GM23338 (cell line): ENCODE data around the gene AK3. TPM values are rescaled to one million over a fixed set of nuclear protein-coding genes. Genes with fewer than 3 reads are reported as not detected.

Experiments used
- ATAC-seq: fragments of 200-7000 bp; cut with Tn5 transposase; 3 replicates; pipeline ENCODE4 v1.9.1; 2020
- DNase-seq: peaks from one replicate; pipeline ENCODE4 v3.0.0-alpha.2; 2015; ENCODE audit warnings: low spot score
- H2AFZ ChIP-seq: fragments of 200-600 bp; sonication (generic); 2 replicates; pipeline ENCODE4 v1.8.0; 2016; ENCODE audit warnings: antibody characterized with exemption, mild to moderate bottlenecking, moderate library complexity
- H3F3A ChIP-seq: fragments of 200-600 bp; sonication (generic); replicated peaks from 2 replicates; pipeline ENCODE4 v1.8.0; 2017; ENCODE audit warnings: antibody characterized with exemption, mixed run types, low read depth
- H3K27ac ChIP-seq: fragments of 200-600 bp; sonication (generic); 2 replicates; pipeline ENCODE4 v1.6.1; 2016; ENCODE audit warnings: low read depth
- H3K27me3 ChIP-seq: fragments of 200-600 bp; sonication (generic); 2 replicates; pipeline ENCODE4 v1.8.0; 2016; ENCODE audit warnings: mild to moderate bottlenecking, mixed run types, moderate library complexity; ENCODE audit not compliant: insufficient read depth
- H3K36me3 ChIP-seq: fragments of 200-600 bp; sonication (generic); 2 replicates; pipeline ENCODE4 v1.8.0; 2016; ENCODE audit warnings: mild to moderate bottlenecking; ENCODE audit not compliant: insufficient read depth
- H3K4me1 ChIP-seq: fragments of 200-600 bp; sonication (generic); 2 replicates; pipeline ENCODE4 v1.8.0; 2016; ENCODE audit warnings: mild to moderate bottlenecking, moderate library complexity; ENCODE audit not compliant: insufficient read depth
- H3K4me2 ChIP-seq: fragments of 200-600 bp; sonication (generic); 2 replicates; pipeline ENCODE4 v1.7.1; 2017; ENCODE audit warnings: mixed run types
- H3K4me3 ChIP-seq: fragments of 200-600 bp; sonication (generic); 2 replicates; pipeline ENCODE4 v1.6.1; 2016; ENCODE audit warnings: mixed run types
- H3K79me2 ChIP-seq: fragments of 200-600 bp; sonication (generic); replicated peaks from 2 replicates; pipeline ENCODE4 v1.8.0; 2017; ENCODE audit warnings: mild to moderate bottlenecking; ENCODE audit not compliant: insufficient read depth
- H3K9me2 ChIP-seq: fragments of 200-600 bp; sonication (generic); 2 replicates; pipeline ENCODE4 v1.8.0; 2017; ENCODE audit not compliant: insufficient read depth
- H4K20me1 ChIP-seq: fragments of 200-600 bp; sonication (generic); replicated peaks from 2 replicates; pipeline ENCODE4 v1.8.0; 2017; ENCODE audit warnings: mild to moderate bottlenecking; ENCODE audit not compliant: insufficient read depth
- H3K27ac Mint-ChIP-seq: 2 replicates; pipeline ENCODE4 v1.8.0; 2020; ENCODE audit warnings: inconsistent platforms, mild to moderate bottlenecking, moderate library complexity, mixed read lengths
- H3K27me3 Mint-ChIP-seq: 3 replicates; pipeline ENCODE4 v1.8.0; 2022; ENCODE audit warnings: low read depth, mild to moderate bottlenecking, moderate library complexity, mixed read lengths, inconsistent platforms; ENCODE audit not compliant: insufficient read depth, poor library complexity
- H3K36me3 Mint-ChIP-seq: 3 replicates; pipeline ENCODE4 v1.8.0; 2021; ENCODE audit warnings: low read depth, mild to moderate bottlenecking, inconsistent platforms, moderate library complexity, mixed read lengths
- H3K4me1 Mint-ChIP-seq: 3 replicates; pipeline ENCODE4 v1.8.0; 2020; ENCODE audit warnings: mild to moderate bottlenecking, inconsistent platforms, mixed read lengths
- H3K4me3 Mint-ChIP-seq: 3 replicates; pipeline ENCODE4 v1.8.0; 2021; ENCODE audit warnings: moderate library complexity, mild to moderate bottlenecking, inconsistent platforms, mixed read lengths
- H3K9me3 Mint-ChIP-seq: 3 replicates; pipeline ENCODE4 v1.8.0; 2020; ENCODE audit warnings: moderate library complexity, mild to moderate bottlenecking, inconsistent platforms, mixed read lengths
- CREB1 ChIP-seq: fragments of 250-450 bp; sonication (Bioruptor Pico); IDR thresholded peaks from 2 replicates; pipeline ENCODE4 v1.5.0; 2020; ENCODE audit warnings: low read depth, mild to moderate bottlenecking, moderate library complexity
- EZH2 ChIP-seq: fragments of 200-600 bp; sonication (generic); IDR thresholded peaks from one replicate; pipeline ENCODE4 v1.8.0; 2017; ENCODE audit warnings: antibody characterized with exemption, mild to moderate bottlenecking, low read depth; ENCODE audit not compliant: unreplicated experiment
- EZH2phosphoT487 ChIP-seq: fragments of 200-600 bp; sonication (generic); IDR thresholded peaks from one replicate; pipeline ENCODE4 v1.8.1; 2018; ENCODE audit warnings: antibody characterized with exemption; ENCODE audit not compliant: unreplicated experiment
- JUNB ChIP-seq: IDR thresholded peaks from one replicate; pipeline ENCODE4 v1.6.1; 2016; ENCODE audit warnings: antibody characterized with exemption; ENCODE audit not compliant: unreplicated experiment
- NANOG ChIP-seq: IDR thresholded peaks from 2 replicates; pipeline ENCODE4 v1.6.1; 2016; ENCODE audit warnings: antibody characterized with exemption, borderline replicate concordance
- POLR2AphosphoS5 ChIP-seq: IDR thresholded peaks from 2 replicates; pipeline ENCODE4 v1.6.1; 2016; ENCODE audit warnings: antibody characterized with exemption, low read depth
- STAT1 ChIP-seq: IDR thresholded peaks from one replicate; pipeline ENCODE4 v1.6.1; 2016; ENCODE audit warnings: antibody characterized with exemption; ENCODE audit not compliant: unreplicated experiment
- ZNF114 ChIP-seq: fragments of 250-450 bp; sonication (Bioruptor Pico); IDR thresholded peaks from 2 replicates; pipeline ENCODE4 v1.5.0; 2020; ENCODE audit warnings: mild to moderate bottlenecking, moderate library complexity
- ZNF331 ChIP-seq: fragments of 250-450 bp; sonication (Bioruptor Pico); IDR thresholded peaks from 2 replicates; pipeline ENCODE4 v1.5.0; 2020; ENCODE audit warnings: low read depth, mild to moderate bottlenecking, moderate library complexity
- polyA plus RNA-seq: library from polyadenylated mRNA; unstranded; fragments of >200 nt; fragmentation: Nextera tagmentation; extraction: Ambion mirVana; gene quantifications from 2 replicates; pipeline ENCODE4 v1.2.1, GENCODE V29; 2016
- total RNA-seq: library from RNA; depleted of rRNA; stranded (reverse); fragments of >200 nt; shearing (Covaris generic); gene quantifications from 2 replicates; pipeline ENCODE4 v1.2.3, GENCODE V29; 2014
- TF ChIP-seq, protein P1 (sequence below), 2 experiments: fragments of 200-600 bp in 1 of 2; sonication (generic) in 1 of 2; conservative IDR thresholded peaks; 2 replicates each; pipeline versions ENCODE4 v1.5.1 to v1.6.1; 2016 to 2017; ENCODE audit warnings: antibody characterized with exemption in 2 of 2, low read depth in 2 of 2, mild to moderate bottlenecking in 2 of 2, moderate library complexity in 1 of 2
- TF ChIP-seq, protein P2 (sequence below): IDR thresholded peaks from one replicate; pipeline ENCODE4 v1.6.1; 2018; ENCODE audit warnings: antibody characterized with exemption; ENCODE audit not compliant: unreplicated experiment
- TF ChIP-seq, protein P3 (sequence below): IDR thresholded peaks from 2 replicates; pipeline ENCODE4 v1.6.1; 2016; ENCODE audit warnings: antibody characterized with exemption

AK3 gene
- total and polyA plus RNA-seq, 2 experiments from 2014 or later = 30.1 to 40.2 TPM

DNA sequence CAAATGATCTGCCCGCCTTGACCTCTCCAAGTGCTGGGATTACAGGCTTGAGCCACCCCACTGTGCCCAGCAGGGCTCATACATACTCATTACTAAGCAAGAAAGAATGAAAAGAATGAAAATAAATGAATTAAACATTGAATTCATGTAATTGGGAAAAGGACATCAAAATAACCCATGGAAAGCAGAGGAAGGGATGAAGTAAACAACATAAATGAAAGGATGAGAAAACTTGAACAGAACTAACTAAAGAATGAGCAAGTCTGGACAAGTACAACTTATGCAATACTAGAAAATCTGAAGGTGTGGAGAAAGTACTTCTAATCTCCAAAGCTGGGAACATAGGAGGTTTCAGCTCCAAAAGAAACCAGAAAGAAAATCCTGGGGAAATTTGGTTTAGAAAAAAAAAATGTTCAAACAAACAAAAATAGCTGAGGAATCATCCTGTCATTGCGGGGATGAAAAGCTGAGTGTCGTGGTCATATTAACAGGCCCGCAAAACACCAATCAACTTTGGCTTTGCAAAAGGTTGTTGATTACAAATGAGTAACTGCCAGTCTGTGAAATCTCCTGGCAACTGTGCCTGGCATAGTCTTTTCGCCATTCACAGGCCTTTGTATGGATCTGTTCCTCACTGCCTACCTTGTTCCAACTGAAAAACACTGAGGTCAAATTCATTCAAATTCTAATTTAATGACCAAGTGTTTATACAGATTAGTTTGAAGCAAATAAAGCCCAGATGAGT lies 2.3 kb upstream of the AK3 start (continued):
- TF ChIP-seq, protein P1, sequence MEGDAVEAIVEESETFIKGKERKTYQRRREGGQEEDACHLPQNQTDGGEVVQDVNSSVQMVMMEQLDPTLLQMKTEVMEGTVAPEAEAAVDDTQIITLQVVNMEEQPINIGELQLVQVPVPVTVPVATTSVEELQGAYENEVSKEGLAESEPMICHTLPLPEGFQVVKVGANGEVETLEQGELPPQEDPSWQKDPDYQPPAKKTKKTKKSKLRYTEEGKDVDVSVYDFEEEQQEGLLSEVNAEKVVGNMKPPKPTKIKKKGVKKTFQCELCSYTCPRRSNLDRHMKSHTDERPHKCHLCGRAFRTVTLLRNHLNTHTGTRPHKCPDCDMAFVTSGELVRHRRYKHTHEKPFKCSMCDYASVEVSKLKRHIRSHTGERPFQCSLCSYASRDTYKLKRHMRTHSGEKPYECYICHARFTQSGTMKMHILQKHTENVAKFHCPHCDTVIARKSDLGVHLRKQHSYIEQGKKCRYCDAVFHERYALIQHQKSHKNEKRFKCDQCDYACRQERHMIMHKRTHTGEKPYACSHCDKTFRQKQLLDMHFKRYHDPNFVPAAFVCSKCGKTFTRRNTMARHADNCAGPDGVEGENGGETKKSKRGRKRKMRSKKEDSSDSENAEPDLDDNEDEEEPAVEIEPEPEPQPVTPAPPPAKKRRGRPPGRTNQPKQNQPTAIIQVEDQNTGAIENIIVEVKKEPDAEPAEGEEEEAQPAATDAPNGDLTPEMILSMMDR (conservative IDR thresholded peaks at IDR 0.05; ENCODE audit: low read depth in 2 of 2) = no peak
- TF ChIP-seq ZNF114 (CRISPR knock-in tag) (no peak), CREB1 (CRISPR knock-in tag) (no peak), EZH2phosphoT487 (no peak), NANOG (no peak), ZNF331 (CRISPR knock-in tag) (no peak), JUNB (no peak), POLR2AphosphoS5 (no peak), EZH2 (no peak), STAT1 (no peak)
- TF ChIP-seq, protein P2, sequence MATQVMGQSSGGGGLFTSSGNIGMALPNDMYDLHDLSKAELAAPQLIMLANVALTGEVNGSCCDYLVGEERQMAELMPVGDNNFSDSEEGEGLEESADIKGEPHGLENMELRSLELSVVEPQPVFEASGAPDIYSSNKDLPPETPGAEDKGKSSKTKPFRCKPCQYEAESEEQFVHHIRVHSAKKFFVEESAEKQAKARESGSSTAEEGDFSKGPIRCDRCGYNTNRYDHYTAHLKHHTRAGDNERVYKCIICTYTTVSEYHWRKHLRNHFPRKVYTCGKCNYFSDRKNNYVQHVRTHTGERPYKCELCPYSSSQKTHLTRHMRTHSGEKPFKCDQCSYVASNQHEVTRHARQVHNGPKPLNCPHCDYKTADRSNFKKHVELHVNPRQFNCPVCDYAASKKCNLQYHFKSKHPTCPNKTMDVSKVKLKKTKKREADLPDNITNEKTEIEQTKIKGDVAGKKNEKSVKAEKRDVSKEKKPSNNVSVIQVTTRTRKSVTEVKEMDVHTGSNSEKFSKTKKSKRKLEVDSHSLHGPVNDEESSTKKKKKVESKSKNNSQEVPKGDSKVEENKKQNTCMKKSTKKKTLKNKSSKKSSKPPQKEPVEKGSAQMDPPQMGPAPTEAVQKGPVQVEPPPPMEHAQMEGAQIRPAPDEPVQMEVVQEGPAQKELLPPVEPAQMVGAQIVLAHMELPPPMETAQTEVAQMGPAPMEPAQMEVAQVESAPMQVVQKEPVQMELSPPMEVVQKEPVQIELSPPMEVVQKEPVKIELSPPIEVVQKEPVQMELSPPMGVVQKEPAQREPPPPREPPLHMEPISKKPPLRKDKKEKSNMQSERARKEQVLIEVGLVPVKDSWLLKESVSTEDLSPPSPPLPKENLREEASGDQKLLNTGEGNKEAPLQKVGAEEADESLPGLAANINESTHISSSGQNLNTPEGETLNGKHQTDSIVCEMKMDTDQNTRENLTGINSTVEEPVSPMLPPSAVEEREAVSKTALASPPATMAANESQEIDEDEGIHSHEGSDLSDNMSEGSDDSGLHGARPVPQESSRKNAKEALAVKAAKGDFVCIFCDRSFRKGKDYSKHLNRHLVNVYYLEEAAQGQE = no peak
- TF ChIP-seq, protein P3, sequence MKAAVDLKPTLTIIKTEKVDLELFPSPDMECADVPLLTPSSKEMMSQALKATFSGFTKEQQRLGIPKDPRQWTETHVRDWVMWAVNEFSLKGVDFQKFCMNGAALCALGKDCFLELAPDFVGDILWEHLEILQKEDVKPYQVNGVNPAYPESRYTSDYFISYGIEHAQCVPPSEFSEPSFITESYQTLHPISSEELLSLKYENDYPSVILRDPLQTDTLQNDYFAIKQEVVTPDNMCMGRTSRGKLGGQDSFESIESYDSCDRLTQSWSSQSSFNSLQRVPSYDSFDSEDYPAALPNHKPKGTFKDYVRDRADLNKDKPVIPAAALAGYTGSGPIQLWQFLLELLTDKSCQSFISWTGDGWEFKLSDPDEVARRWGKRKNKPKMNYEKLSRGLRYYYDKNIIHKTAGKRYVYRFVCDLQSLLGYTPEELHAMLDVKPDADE = no peak

- Histone ChIP-seq H3K36me3 (no peaks in the 10 kb centered on the region), H3K27me3 (no peaks in the 10 kb centered on the region), H4K20me1 (peaks cover 11% of the 10 kb centered on the region), H3F3A (no peaks in the 10 kb centered on the region; the same call in 1 of the 2 replicates), H3K27ac (no peak overlapping the region; the same call in 1 of the 2 replicates), H3K4me2 (peak overlapping the region; percentile 83), H3K4me1 (peaks cover 36% of the 10 kb centered on the region), H3K4me3 (peak overlapping the region; percentile 64), H2AFZ (peak overlapping the region; percentile 95; the same call in 1 of the 2 replicates), H3K9me2 (no peaks in the 10 kb centered on the region), H3K79me2 (peaks cover 31% of the 10 kb centered on the region)
- Mint-ChIP-seq H3K4me3 (peak overlapping the region; percentile 84), H3K27me3 (peaks cover 13% of the 10 kb centered on the region), H3K4me1 (peaks cover 32% of the 10 kb centered on the region), H3K9me3 (no peaks in the 10 kb centered on the region; the same call in 2 of the 3 replicates), H3K27ac (no peak overlapping the region), H3K36me3 (no peaks in the 10 kb centered on the region; the same call in 2 of the 3 replicates)
- no peak for DNase-seq
- TF ChIP-seq CREB1 (CRISPR knock-in tag) = no peak
- no peak for TF ChIP-seq STAT1
- no peak for ATAC-seq
These were observed 1.2 kb upstream of the AK3 start for GRCh38 chr9:4742246-4742645.
